ENCODE results near the gene BBS4. TPM values are rescaled to one million over a fixed set of nuclear protein-coding genes. Genes with fewer than 3 reads are reported as not detected.
"Not testable (repeated sequence)": the region's sequence is repeated elsewhere in the genome, so short reads cannot be mapped to it uniquely, and the experiment has no call there.

The BBS4 gene
- total RNA-seq, 2 donors from 2014 or later = 8.3 to 9.0 TPM

- DNase-seq = peak in 1 of 2 donors; percentile 23
- ATAC-seq = peak; percentile 14
- intact Hi-C loops (cut with DNase I, micrococcal nuclease) = no loop called here
Observed at GRCh38 chr15:72685301-72685924, 594 bp upstream of the BBS4 start.

- ATAC-seq = no peak
- DNase-seq = no peak
- intact Hi-C loops (cut with DNase I, micrococcal nuclease) = no loop called here
Observed at GRCh38 chr15:72688697-72689096, 2.7 kb downstream of the BBS4 start.

GRCh38 chr15:72690938-72691337, 4.9 kb downstream of the BBS4 start:
- DNase-seq = no peak
- intact Hi-C loops (cut with DNase I, micrococcal nuclease) = no loop called here
- ATAC-seq = no peak

GRCh38 chr15:72698938-72699337, 12.9 kb downstream of the BBS4 start:
- DNase-seq (no peak), ATAC-seq (no peak)
- intact Hi-C loops (cut with DNase I, micrococcal nuclease) = no loop called here

GRCh38 chr15:72700076-72700475, 14.1 kb downstream of the BBS4 start:
- intact Hi-C loops (cut with DNase I, micrococcal nuclease) = no loop called here
- no peak for DNase-seq
- ATAC-seq = no peak

- no peak for DNase-seq
- intact Hi-C loops (cut with DNase I, micrococcal nuclease) = no loop called here
- ATAC-seq = no peak
Observed at GRCh38 chr15:72706266-72706665, 20.3 kb downstream of the BBS4 start.

- intact Hi-C loops (cut with DNase I, micrococcal nuclease); DNase-seq; ATAC-seq: not testable (repeated sequence)
Observed at GRCh38 chr15:72708551-72709303, 22.7 kb downstream of the BBS4 start.

GRCh38 chr15:72722071-72722696, 36.2 kb downstream of the BBS4 start:
- intact Hi-C loops (cut with DNase I, micrococcal nuclease) = no loop called here
- ATAC-seq = peak; percentile 77

GRCh38 chr15:72724028-72724427, 38.0 kb downstream of the BBS4 start:
- DNase-seq = no peak
- intact Hi-C loops (cut with DNase I, micrococcal nuclease) = no loop called here
- ATAC-seq = no peak

More at GRCh38 chr15:72722071-72722696, 36.2 kb downstream of the BBS4 start:
- DNase-seq = peak; percentile 49 to 79

GRCh38 chr15:72725446-72725845, 39.4 kb downstream of the BBS4 start:
- intact Hi-C loops (cut with DNase I, micrococcal nuclease) = no loop called here
- DNase-seq (no peak), ATAC-seq (no peak)

- DNase-seq; intact Hi-C loops (cut with DNase I, micrococcal nuclease); ATAC-seq: not testable (repeated sequence)
Observed at GRCh38 chr15:72725851-72726250, 39.8 kb downstream of the BBS4 start.

GRCh38 chr15:72727154-72727553, 41.1 kb downstream of the BBS4 start:
- DNase-seq (no peak), ATAC-seq (no peak)
- intact Hi-C loops (cut with DNase I, micrococcal nuclease) = no loop called here

- intact Hi-C loops (cut with DNase I, micrococcal nuclease); DNase-seq; ATAC-seq: not testable (repeated sequence)
Observed at GRCh38 chr15:72728249-72728648, 42.2 kb downstream of the BBS4 start.

GRCh38 chr15:72728821-72729220, 42.8 kb downstream of the BBS4 start:
- intact Hi-C loops (cut with DNase I, micrococcal nuclease) = no loop called here

GRCh38 chr15:72732086-72732485, 46.1 kb downstream of the BBS4 start:
- no peak for ATAC-seq
- intact Hi-C loops (cut with DNase I, micrococcal nuclease) = no loop called here

More at GRCh38 chr15:72728821-72729220, 42.8 kb downstream of the BBS4 start:
- ATAC-seq (no peak), DNase-seq (no peak)

GRCh38 chr15:72732516-72732915, 46.5 kb downstream of the BBS4 start:
- no peak for ATAC-seq
- no peak for DNase-seq
- intact Hi-C loops (cut with DNase I, micrococcal nuclease) = no loop called here

More at GRCh38 chr15:72732086-72732485, 46.1 kb downstream of the BBS4 start:
- no peak for DNase-seq

- DNase-seq (no peak), ATAC-seq (no peak)
- intact Hi-C loops (cut with DNase I, micrococcal nuclease) = no loop called here
Observed at GRCh38 chr15:72733941-72734738, 48.1 kb downstream of the BBS4 start.

GRCh38 chr15:72735111-72735510, 49.1 kb downstream of the BBS4 start:
- no peak for DNase-seq
- intact Hi-C loops (cut with DNase I, micrococcal nuclease) = no loop called here
- no peak for ATAC-seq

- no peak for DNase-seq
- no peak for ATAC-seq
- intact Hi-C loops (cut with DNase I, micrococcal nuclease) = no loop called here
Observed at GRCh38 chr15:72737061-72737460, 51.1 kb downstream of the BBS4 start.

Data from left colon (tissue), 2 donors.